ENCODE results near the gene UBE2E3. TPM values are rescaled to one million over a fixed set of nuclear protein-coding genes. Genes with fewer than 3 reads are reported as not detected.

UBE2E3 gene
- total and polyA plus RNA-seq, 2 of the 13 experiments (the other 11 are each of a cell fraction or from before 2014, with no cell fraction given), result 45.7 to 92.6 TPM

DNA sequence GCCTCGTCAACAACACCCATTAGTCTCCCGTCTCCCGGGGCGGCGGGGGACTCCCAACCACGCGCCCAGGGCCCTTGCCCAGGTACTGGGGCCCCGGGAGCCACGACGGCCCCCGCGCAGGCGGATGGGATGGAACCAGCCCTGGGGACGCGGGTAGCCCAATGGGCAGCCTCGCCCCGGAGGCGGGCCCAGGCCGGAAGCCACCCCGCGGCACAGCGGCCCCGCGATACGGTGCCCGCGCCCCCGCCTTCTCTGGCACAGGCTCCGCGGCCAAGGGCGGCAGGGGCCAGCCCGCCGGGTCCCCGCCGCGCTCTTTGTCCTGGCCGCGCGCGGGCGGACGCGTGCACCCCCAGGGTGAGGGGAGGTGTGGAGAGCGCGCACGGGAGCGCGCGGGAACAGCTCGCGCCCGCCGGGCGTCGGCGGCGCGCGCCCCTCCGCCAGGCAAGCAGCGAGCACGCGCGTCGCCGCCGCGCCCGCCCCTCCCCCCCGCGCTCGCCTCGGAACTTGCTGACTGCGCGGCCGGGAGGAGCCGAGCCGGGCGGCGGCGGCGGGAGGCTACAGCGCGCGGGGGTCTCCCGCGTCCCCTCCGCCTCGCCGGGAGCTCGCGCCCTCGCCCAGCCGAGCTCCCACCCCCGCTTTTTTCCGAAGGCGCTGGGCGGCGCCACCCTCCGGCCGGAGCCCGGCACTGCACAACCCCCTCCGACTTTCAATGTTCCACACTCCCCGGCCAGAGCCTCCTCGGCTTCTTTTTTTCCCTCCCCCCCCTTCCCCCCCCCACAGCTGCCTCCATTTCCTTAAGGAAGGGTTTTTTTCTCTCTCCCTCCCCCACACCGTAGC is at the start of gene UBE2E3 (continued):
- TF ChIP-seq ARID2 (CRISPR knock-in tag; IDR thresholded peaks at IDR 0.05; ENCODE audit: borderline replicate concordance), result peak; percentile 38; the same call in 1 of the 2 replicates
- TF ChIP-seq SAFB2 (CRISPR knock-in tag; IDR thresholded peaks at IDR 0.05; ENCODE audit: borderline replicate concordance, low read depth), result peak; percentile 67; the same call in 1 of the 2 replicates
- TF ChIP-seq TCF12 (IDR thresholded peaks at IDR 0.05), result no peak
- TF ChIP-seq TCF12 (CRISPR knock-in tag; IDR thresholded peaks at IDR 0.05), result 0 out of 2 replicates have a peak, but pooled peaks have one; percentile 8
- no peak for TF ChIP-seq JUND (CRISPR knock-in tag; IDR thresholded peaks at IDR 0.05)
- no peak for TF ChIP-seq CCAR2 (optimal IDR thresholded peaks at IDR 0.05; ENCODE audit: low read depth, low read length)
- peak; percentile 97 for TF ChIP-seq HNRNPK (IDR thresholded peaks at IDR 0.05; ENCODE audit: low read depth, low read length, poor library complexity, severe bottlenecking)
- TF ChIP-seq ZNF121 (CRISPR knock-in tag; IDR thresholded peaks at IDR 0.05), result no peak
- TF ChIP-seq SOX13 (IDR thresholded peaks at IDR 0.05), result no peak
- TF ChIP-seq SOX13 (CRISPR knock-in tag; conservative IDR thresholded peaks at IDR 0.05 in 1 of 2, IDR thresholded peaks at IDR 0.05 in 1 of 2), result peak in 1 of 2 experiments; percentile 44; a peak in 1 of 4 replicates
- no peak for TF ChIP-seq KAT2B (IDR thresholded peaks at IDR 0.05; ENCODE audit: borderline replicate concordance, low read depth, low read length)
- TF ChIP-seq KDM5B (CRISPR knock-in tag; IDR thresholded peaks at IDR 0.05; ENCODE audit: borderline replicate concordance), result peak; percentile 88; the same call in 1 of the 2 replicates
- no peak for TF ChIP-seq ZNF652 (CRISPR knock-in tag; IDR thresholded peaks at IDR 0.05; ENCODE audit: borderline replicate concordance, low read depth)
- TF ChIP-seq MYNN (CRISPR knock-in tag; IDR thresholded peaks at IDR 0.05; ENCODE audit: low read depth), result no peak
- TF ChIP-seq ZNF546 (CRISPR knock-in tag; conservative IDR thresholded peaks at IDR 0.05), result peak; percentile 37; the same call in 1 of the 2 replicates
- no peak for TF ChIP-seq ZNF780A (CRISPR knock-in tag; IDR thresholded peaks at IDR 0.05)
- TF ChIP-seq ZNF24 (IDR thresholded peaks at IDR 0.05), result no peak; the same call in 1 of the 2 replicates
- TF ChIP-seq, protein P1, sequence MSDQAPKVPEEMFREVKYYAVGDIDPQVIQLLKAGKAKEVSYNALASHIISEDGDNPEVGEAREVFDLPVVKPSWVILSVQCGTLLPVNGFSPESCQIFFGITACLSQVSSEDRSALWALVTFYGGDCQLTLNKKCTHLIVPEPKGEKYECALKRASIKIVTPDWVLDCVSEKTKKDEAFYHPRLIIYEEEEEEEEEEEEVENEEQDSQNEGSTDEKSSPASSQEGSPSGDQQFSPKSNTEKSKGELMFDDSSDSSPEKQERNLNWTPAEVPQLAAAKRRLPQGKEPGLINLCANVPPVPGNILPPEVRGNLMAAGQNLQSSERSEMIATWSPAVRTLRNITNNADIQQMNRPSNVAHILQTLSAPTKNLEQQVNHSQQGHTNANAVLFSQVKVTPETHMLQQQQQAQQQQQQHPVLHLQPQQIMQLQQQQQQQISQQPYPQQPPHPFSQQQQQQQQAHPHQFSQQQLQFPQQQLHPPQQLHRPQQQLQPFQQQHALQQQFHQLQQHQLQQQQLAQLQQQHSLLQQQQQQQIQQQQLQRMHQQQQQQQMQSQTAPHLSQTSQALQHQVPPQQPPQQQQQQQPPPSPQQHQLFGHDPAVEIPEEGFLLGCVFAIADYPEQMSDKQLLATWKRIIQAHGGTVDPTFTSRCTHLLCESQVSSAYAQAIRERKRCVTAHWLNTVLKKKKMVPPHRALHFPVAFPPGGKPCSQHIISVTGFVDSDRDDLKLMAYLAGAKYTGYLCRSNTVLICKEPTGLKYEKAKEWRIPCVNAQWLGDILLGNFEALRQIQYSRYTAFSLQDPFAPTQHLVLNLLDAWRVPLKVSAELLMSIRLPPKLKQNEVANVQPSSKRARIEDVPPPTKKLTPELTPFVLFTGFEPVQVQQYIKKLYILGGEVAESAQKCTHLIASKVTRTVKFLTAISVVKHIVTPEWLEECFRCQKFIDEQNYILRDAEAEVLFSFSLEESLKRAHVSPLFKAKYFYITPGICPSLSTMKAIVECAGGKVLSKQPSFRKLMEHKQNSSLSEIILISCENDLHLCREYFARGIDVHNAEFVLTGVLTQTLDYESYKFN (CRISPR knock-in tag; conservative IDR thresholded peaks at IDR 0.05), result peak; percentile 30; the same call in 1 of the 2 replicates
